H1 (cell line): ENCODE results near the gene FBLN2. TPM values are rescaled to one million over a fixed set of nuclear protein-coding genes. Genes with fewer than 3 reads are reported as not detected.

Experiments
- ASH2L ChIP-seq: fragments of 200-600, 300-600 bp; sonication (generic); IDR thresholded peaks from one replicate; pipeline ENCODE4 v1.7.1; 2017; ENCODE audit warnings: low read length
- BCL11A ChIP-seq, 2 experiments: IDR thresholded peaks; one replicate each; pipeline ENCODE4 v1.6.1; 2011; ENCODE audit warnings: low read depth in 2 of 2, low read length in 2 of 2, mild to moderate bottlenecking in 2 of 2
- BRCA1 ChIP-seq: IDR thresholded peaks from 2 replicates; pipeline ENCODE4 v1.6.1; 2012; ENCODE audit warnings: low read depth, low read length, improper control_type of control experiment
- CHD7 ChIP-seq: fragments of 300-600 bp; sonication (generic); IDR thresholded peaks from 2 replicates; pipeline ENCODE4 v1.7.1; 2012; ENCODE audit warnings: low read length, moderate library complexity, mild to moderate bottlenecking, inconsistent platforms; ENCODE audit not compliant: insufficient replicate concordance
- MAX ChIP-seq: IDR thresholded peaks from 2 replicates; pipeline ENCODE4 v1.6.1; 2012; ENCODE audit warnings: inconsistent platforms
- NRF1 ChIP-seq: IDR thresholded peaks from 2 replicates; pipeline ENCODE4 v1.6.1; 2011; ENCODE audit warnings: mild to moderate bottlenecking, low read depth, low read length, improper control_type of control experiment
- TAF1 ChIP-seq: IDR thresholded peaks from 2 replicates; pipeline ENCODE4 v1.6.1; 2011; ENCODE audit warnings: mild to moderate bottlenecking, low read depth, low read length
- USF2 ChIP-seq: IDR thresholded peaks from 2 replicates; pipeline ENCODE4 v1.6.1; 2011; ENCODE audit warnings: low read length, improper control_type of control experiment
- polyA plus RNA-seq, 7 experiments: library from polyadenylated mRNA; depleted of rRNA in 3 of 7; stranded (reverse) in 5 of 7; unstranded in 2 of 7; fragments of >200 nt in 5 of 7; fragments of 200-250 nt in 2 of 7; gene quantifications; 1 replicate in 5 of 7; 2 replicates in 1 of 7; 4 replicates in 1 of 7; pipeline versions ENCODE4 v1.2.1 to v1.2.3, GENCODE V29; 2011 to 2013; ENCODE audit warnings: missing spikeins in 2 of 7, mixed read lengths in 2 of 7
- total RNA-seq: library from RNA; stranded (reverse); fragmentation: NEBNext Ultra II Directional; extraction: Animal tissue kit (Norgen Biotek cat#: 25700); gene quantifications from 2 replicates; pipeline ENCODE4 v1.2.1, GENCODE V29; 2021

The FBLN2 gene
- total and polyA plus RNA-seq, 2 of the 8 experiments (the other 6 are each of a cell fraction or from before 2014, with no cell fraction given) = 17.4 to 24.2 TPM

GRCh38 chr3:13565581-13566452 is 16.9 kb downstream of the FBLN2 start (continued):
- TF ChIP-seq CHD7 = no peak
- TF ChIP-seq BCL11A (IDR thresholded peaks at IDR 0.05; ENCODE audit: low read depth in 2 of 2, low read length in 2 of 2) = no peak
- no peak for TF ChIP-seq NRF1
- no peak for TF ChIP-seq MAX
- TF ChIP-seq USF2 = no peak
- TF ChIP-seq BRCA1 = no peak
- no peak for TF ChIP-seq TAF1
- no peak for TF ChIP-seq ASH2L
